ENCODE results near the gene WHAMM. TPM values are rescaled to one million over a fixed set of nuclear protein-coding genes. Genes with fewer than 3 reads are reported as not detected.
"Not testable (repeated sequence)": the region's sequence is repeated elsewhere in the genome, so short reads cannot be mapped to it uniquely, and the experiment has no call there.

Gene WHAMM, protein sequence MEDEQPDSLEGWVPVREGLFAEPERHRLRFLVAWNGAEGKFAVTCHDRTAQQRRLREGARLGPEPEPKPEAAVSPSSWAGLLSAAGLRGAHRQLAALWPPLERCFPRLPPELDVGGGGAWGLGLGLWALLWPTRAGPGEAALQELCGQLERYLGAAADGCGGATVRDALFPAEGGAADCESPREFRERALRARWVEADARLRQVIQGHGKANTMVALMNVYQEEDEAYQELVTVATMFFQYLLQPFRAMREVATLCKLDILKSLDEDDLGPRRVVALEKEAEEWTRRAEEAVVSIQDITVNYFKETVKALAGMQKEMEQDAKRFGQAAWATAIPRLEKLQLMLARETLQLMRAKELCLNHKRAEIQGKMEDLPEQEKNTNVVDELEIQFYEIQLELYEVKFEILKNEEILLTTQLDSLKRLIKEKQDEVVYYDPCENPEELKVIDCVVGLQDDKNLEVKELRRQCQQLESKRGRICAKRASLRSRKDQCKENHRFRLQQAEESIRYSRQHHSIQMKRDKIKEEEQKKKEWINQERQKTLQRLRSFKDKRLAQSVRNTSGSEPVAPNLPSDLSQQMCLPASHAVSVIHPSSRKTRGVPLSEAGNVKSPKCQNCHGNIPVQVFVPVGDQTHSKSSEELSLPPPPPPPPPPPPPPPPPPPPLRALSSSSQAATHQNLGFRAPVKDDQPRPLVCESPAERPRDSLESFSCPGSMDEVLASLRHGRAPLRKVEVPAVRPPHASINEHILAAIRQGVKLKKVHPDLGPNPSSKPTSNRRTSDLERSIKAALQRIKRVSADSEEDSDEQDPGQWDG
- 3.9 and 4.1 TPM in 2 replicates for total RNA-seq (2012; rRNA removed)

DNA sequence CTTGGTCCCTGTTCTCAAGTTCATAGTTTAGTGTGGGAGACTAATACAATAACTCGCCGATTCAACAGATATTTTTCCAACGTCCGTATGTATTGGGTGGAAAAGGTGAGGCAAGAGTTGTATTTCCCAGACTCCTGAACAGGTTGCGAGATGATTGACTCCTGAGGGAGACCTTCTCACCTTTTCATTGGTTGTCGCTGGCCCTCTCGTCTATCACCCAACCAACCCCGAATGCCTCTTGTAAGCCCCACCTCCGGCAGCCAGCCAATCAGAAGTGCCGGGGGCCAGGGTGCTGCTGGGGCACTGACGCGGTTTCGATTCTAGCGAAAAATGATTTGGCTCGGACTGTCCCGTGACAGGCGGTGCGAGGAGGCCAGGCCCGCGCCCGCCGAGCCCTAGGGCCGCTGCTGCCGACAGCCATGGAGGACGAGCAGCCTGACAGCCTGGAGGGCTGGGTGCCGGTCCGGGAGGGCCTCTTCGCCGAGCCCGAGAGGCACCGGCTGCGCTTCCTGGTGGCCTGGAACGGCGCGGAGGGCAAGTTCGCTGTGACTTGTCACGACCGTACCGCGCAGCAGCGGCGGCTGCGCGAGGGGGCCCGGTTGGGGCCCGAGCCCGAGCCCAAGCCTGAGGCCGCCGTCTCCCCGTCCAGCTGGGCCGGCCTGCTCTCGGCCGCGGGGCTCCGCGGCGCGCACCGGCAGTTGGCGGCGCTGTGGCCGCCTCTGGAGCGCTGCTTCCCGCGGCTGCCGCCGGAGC is at the start of gene WHAMM:
TSS of gene WHAMM (plus strand) at position 321 of the 753 bp plus-strand sequence. CDS start at position 420, 99 bp downstream.
- H3K36me3 ChIP-seq (ENCODE audit: insufficient read depth, low read length): peaks cover 18% of the 10 kb centered on the region
- H3K27me3 ChIP-seq (ENCODE audit: control insufficient read depth, insufficient read depth, low read length): no peaks in the 10 kb centered on the region
- peak within 1 kb of the TSS; percentile 100 for H3K4me3 ChIP-seq (ENCODE audit: low read length)
- H3K9ac ChIP-seq (ENCODE audit: low read depth, low read length): peak within 1 kb of the TSS; percentile 99
- no peaks in the 10 kb centered on the region for H3K9me3 ChIP-seq (replicated peaks; ENCODE audit: low read length)
- peaks cover 14% of the 10 kb centered on the region for H3K4me1 ChIP-seq (ENCODE audit: control insufficient read depth, insufficient read depth, low read length)
- peak within 1 kb of the TSS; percentile 82 for H3K4me2 ChIP-seq (ENCODE audit: low read length)

DNA sequence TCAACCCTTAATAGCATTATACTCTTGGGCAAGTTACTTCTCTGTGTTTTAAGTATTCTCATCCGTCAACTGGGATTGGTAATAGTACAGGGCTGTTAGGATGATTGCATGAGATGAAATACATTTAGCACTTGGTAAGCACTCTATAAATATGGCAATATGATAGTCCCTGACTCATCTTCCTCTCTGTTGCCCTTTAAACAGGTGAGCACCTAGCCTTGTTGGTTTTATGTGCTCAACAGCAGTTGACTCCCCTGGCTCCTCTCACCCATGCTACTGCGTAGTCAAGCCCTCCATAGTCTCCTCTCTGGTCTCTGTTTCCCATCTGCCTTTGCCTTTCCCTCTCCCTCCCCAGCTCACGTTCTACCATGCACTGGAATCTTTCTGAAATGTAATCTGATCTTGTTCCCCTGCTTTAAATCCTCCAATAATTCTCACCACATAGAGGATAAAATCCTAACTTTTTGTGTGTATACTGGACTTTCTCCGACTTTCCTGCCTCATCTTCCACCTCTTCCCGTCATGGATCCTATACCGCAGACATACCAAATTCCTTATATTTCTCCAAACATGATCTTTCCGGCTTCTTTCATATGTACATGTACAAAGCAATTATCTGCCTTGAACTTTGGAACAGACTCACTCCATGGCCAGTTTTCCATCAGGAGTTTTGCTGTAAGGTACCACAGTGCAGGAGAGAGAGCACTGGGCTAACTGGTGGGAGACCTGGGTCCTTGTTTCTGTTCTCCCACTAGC is 45.9 kb upstream of the WHAMM start:
- no peak overlapping the region for H3K9ac ChIP-seq (ENCODE audit: low read depth, low read length)
- no peaks in the 10 kb centered on the region for H3K9me3 ChIP-seq (replicated peaks; ENCODE audit: low read length)
- H3K4me2 ChIP-seq (ENCODE audit: low read length): no peak overlapping the region
- H3K36me3 ChIP-seq (ENCODE audit: insufficient read depth, low read length): peaks cover 7% of the 10 kb centered on the region
- no peaks in the 10 kb centered on the region for H3K27me3 ChIP-seq (ENCODE audit: control insufficient read depth, insufficient read depth, low read length)
- no peak overlapping the region for H3K4me3 ChIP-seq (ENCODE audit: low read length)
- H3K4me1 ChIP-seq (ENCODE audit: control insufficient read depth, insufficient read depth, low read length): peaks cover 4% of the 10 kb centered on the region

DNA sequence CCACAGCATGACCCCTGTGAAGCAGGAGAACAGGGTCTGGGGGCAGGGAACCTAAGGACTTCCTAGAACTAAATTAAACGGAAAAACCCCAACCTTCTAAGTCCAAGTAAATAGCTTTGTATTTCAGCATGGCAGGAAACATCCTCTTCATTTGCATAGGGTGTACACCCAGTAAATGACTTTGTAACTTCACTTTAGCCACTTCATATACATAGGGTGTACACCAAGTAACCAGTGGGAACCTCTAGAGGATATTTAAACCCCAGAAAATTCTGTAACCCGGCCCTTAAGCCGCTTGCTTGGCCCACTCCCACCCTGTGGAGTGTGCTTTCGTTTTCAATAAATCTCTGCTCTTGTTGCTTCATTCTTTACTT is 45.3 kb upstream of the WHAMM start:
- H3K27me3 ChIP-seq (ENCODE audit: control insufficient read depth, insufficient read depth, low read length): no peaks in the 10 kb centered on the region
- no peak overlapping the region for H3K4me3 ChIP-seq (ENCODE audit: low read length)

DNA sequence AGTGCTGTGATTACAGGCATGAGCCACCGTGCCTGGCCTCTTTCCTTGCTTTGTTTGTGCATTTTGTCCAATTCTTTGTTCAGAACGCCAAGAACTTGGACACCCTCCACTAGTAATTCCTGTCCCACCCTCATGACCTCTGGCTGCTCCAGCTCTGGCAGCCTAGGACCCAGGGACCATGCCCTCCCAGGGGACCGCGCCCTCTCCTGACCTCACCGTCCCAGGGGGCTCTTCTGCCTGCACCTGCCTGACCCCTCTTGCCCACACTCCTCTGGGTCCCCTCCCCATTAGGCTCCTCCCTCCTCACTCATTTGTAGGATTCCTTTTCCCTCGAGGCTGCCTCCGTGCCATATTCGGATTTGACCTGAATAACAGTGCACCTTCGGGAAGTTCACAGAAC is 44.7 kb upstream of the WHAMM start:
- Histone ChIP-seq H3K9ac (ENCODE audit: low read depth, low read length) (no peak overlapping the region), H3K36me3 (ENCODE audit: insufficient read depth, low read length) (no peaks in the 10 kb centered on the region), H3K4me1 (ENCODE audit: control insufficient read depth, insufficient read depth, low read length) (peaks cover 8% of the 10 kb centered on the region), H3K4me2 (ENCODE audit: low read length) (no peak overlapping the region), H3K27me3 (ENCODE audit: control insufficient read depth, insufficient read depth, low read length) (no peaks in the 10 kb centered on the region), H3K9me3 (replicated peaks; ENCODE audit: low read length) (no peaks in the 10 kb centered on the region), H3K4me3 (ENCODE audit: low read length) (no peak overlapping the region)

More for the DNA sequence above, 45.3 kb upstream of the WHAMM start:
- Histone ChIP-seq H3K4me1 (ENCODE audit: control insufficient read depth, insufficient read depth, low read length) (peaks cover 8% of the 10 kb centered on the region), H3K36me3 (ENCODE audit: insufficient read depth, low read length) (peaks cover 1% of the 10 kb centered on the region), H3K9me3 (replicated peaks; ENCODE audit: low read length) (no peaks in the 10 kb centered on the region), H3K9ac (ENCODE audit: low read depth, low read length) (no peak overlapping the region), H3K4me2 (ENCODE audit: low read length) (no peak overlapping the region)

DNA sequence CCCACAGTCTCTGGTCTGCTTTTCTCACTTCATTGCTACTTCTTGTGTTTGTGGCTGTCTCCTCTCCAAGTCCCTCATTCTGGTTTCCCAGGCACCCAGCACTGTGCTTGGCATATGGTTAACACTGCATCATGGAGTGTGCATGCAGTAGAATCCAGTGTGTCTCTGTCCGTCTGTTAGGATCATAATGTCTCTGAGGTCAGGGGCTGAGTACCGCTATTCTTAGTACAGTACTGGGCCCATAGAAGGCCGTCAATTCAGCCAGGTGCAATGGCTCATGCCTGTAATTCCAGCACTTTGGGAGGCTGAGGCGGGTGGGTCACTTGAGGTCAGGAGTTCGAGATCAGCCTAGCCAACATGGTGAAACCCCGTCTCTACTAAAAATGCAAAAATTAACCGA is 43.2 kb upstream of the WHAMM start:
- not testable (repeated sequence) for H3K4me1 ChIP-seq (ENCODE audit: control insufficient read depth, insufficient read depth, low read length); H3K27me3 ChIP-seq (ENCODE audit: control insufficient read depth, insufficient read depth, low read length); H3K4me2 ChIP-seq (ENCODE audit: low read length); H3K36me3 ChIP-seq (ENCODE audit: insufficient read depth, low read length); H3K4me3 ChIP-seq (ENCODE audit: low read length); H3K9me3 ChIP-seq (replicated peaks; ENCODE audit: low read length); H3K9ac ChIP-seq (ENCODE audit: low read depth, low read length)

DNA sequence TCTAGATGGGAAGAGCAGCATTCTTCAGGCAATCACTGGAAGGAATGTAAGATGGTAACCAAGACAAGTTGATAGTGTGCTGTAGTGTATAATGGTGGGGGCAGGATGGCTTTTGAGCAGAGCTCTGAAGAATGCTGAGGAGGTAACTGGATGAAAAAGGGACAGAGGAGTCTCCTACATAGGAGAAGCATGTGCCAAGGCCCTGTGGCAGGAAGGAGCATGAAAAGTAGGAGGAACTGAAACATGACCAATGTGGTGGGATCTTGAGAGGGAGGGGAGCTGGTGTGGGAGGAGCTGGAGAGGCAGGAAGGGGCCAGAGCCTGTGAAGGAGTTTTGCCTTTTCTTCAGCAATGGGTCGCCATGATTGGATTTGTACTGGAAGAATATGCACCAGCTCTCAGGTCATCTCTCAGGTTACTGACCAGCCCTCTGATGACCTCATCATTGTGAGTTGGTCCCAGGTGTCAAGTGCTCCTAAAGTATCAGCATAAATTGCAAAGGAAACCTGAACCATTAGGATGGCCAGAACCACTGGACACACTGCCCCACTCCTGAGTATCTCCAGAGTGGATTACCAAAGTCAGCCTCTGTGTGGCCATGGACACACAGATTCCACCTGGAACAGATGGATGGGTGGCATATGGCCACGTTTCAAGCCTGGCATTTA is 42.1 kb upstream of the WHAMM start:
- H3K27me3 ChIP-seq (ENCODE audit: control insufficient read depth, insufficient read depth, low read length): no peaks in the 10 kb centered on the region
- H3K4me2 ChIP-seq (ENCODE audit: low read length): no peak overlapping the region
- no peak overlapping the region for H3K9ac ChIP-seq (ENCODE audit: low read depth, low read length)
- H3K4me3 ChIP-seq (ENCODE audit: low read length): no peak overlapping the region
- peaks cover 8% of the 10 kb centered on the region for H3K4me1 ChIP-seq (ENCODE audit: control insufficient read depth, insufficient read depth, low read length)
- no peaks in the 10 kb centered on the region for H3K36me3 ChIP-seq (ENCODE audit: insufficient read depth, low read length)
- no peaks in the 10 kb centered on the region for H3K9me3 ChIP-seq (replicated peaks; ENCODE audit: low read length)

DNA sequence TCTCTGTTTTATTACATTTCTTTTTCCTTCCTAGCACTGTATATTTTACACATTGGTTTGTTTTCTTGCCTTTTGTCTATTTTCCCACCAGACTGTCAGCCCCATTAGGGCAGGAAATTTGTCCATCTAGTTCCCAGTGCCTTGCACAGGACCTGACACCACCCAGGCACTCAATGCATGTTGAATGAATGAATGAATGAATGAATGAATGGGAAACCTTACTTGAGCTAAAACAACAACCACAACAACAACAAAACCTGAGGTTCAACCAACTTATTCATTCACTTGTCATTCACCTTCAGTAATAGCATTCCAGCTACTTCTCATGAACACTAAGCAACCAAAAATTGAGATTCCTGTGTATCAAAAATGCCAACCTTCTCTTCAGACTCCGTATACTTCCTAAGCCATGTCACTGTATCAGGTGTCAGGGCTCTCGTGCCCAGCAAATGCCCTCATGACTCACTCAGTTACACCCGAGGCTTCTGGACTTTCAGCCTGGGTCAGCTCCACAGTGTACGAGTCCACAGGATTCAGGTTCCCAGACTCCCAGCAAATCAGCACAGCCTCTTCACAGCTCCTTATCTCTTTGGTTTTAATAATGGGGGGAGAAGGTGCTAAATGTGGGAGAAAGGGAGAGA is 40.9 kb upstream of the WHAMM start:
- H3K9me3 ChIP-seq (replicated peaks; ENCODE audit: low read length): no peaks in the 10 kb centered on the region
- peaks cover 8% of the 10 kb centered on the region for H3K4me1 ChIP-seq (ENCODE audit: control insufficient read depth, insufficient read depth, low read length)
- no peaks in the 10 kb centered on the region for H3K36me3 ChIP-seq (ENCODE audit: insufficient read depth, low read length)
- H3K9ac ChIP-seq (ENCODE audit: low read depth, low read length): no peak overlapping the region
- H3K27me3 ChIP-seq (ENCODE audit: control insufficient read depth, insufficient read depth, low read length): no peaks in the 10 kb centered on the region
- H3K4me3 ChIP-seq (ENCODE audit: low read length): no peak overlapping the region
- peak overlapping the region; percentile 11 for H3K4me2 ChIP-seq (ENCODE audit: low read length)

DNA sequence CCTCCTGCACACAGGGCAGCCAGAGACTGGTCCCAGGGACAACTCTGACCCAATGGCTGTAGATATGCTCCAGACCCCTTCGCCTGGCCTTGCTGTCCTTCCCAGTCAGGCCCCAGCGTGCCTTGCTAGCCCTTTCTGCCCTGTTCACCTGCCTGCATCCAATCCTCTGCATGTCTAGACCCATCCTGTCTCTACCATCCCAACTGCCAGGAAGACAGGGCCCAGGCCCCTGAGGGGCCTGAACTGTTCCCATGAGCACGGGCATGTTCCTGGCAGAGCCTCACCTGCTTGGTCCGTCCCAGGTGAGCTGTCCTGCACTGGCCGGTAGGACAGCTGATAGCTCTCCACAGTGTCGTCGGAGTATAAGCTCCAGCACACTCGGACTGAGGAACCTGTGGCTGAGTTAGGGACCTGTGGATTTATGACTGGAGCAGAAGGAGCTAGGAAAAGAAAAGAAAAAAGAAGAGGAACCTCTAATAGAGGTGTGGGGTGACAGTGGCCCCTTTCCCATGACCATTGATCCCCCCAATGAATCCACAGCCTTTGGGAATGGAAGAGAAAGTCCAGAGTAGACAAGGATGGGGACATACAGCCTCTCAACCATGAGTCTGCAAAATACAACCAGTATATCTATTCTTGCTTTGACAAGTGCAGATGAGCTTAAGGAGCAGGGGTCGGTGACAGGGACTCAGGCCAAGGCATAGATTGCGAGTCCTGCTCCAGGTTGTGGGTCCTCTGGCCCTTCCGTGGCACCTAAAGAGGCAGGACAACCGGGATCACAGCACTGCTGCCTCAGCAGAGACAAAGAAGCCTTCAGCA is 37.4 kb upstream of the WHAMM start:
- H3K9me3 ChIP-seq (replicated peaks; ENCODE audit: low read length): no peaks in the 10 kb centered on the region
- no peaks in the 10 kb centered on the region for H3K27me3 ChIP-seq (ENCODE audit: control insufficient read depth, insufficient read depth, low read length)
- peaks cover 8% of the 10 kb centered on the region for H3K4me1 ChIP-seq (ENCODE audit: control insufficient read depth, insufficient read depth, low read length)
- H3K36me3 ChIP-seq (ENCODE audit: insufficient read depth, low read length): no peaks in the 10 kb centered on the region
- no peak overlapping the region for H3K4me2 ChIP-seq (ENCODE audit: low read length)
- H3K9ac ChIP-seq (ENCODE audit: low read depth, low read length): no peak overlapping the region
- H3K4me3 ChIP-seq (ENCODE audit: low read length): no peak overlapping the region

DNA sequence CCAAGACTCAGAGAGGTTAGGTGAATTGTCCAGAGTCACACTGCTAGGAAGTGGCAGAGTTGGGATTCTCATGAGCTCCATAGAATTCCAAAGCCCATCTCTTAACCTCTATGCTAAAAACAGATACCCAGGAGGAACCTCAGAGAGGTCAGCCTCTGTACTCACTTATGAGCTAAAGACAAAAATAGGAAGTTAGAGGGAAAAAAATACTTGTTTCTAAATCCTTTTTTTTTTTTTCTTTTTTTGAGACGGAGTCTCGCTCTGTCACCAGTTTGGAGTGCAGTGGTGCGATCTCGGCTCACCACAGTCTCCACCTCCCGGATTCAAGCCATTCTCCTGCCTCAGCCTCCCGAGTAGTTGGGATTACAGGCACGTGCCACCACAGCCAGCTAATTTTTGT is 34.9 kb upstream of the WHAMM start:
- Histone ChIP-seq H3K4me2 (ENCODE audit: low read length) (no peak overlapping the region), H3K9me3 (replicated peaks; ENCODE audit: low read length) (no peaks in the 10 kb centered on the region), H3K4me3 (ENCODE audit: low read length) (no peak overlapping the region), H3K27me3 (ENCODE audit: control insufficient read depth, insufficient read depth, low read length) (no peaks in the 10 kb centered on the region), H3K9ac (ENCODE audit: low read depth, low read length) (no peak overlapping the region), H3K4me1 (ENCODE audit: control insufficient read depth, insufficient read depth, low read length) (no peaks in the 10 kb centered on the region), H3K36me3 (ENCODE audit: insufficient read depth, low read length) (no peaks in the 10 kb centered on the region)

DNA sequence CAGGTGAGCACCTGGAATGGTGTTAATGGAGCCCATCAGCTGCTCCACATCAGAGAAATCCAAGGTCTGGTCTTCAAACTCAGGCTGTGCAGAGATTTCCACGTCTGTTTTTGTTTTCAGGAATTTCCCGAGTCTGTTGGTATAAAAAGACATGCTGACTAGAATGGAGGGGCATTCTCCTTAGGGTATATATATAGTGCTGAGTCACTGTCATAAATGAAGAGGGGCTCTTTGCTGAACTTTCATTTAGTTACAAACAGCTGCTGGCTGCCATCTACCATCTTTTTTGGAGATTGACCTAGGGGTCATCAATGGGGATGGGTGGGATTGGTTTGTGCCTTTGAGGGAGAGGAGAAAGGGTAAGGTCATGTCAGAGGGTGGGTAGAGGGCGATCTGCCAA is 30.7 kb upstream of the WHAMM start:
- H3K4me3 ChIP-seq (ENCODE audit: low read length): no peak overlapping the region
- H3K9ac ChIP-seq (ENCODE audit: low read depth, low read length): no peak overlapping the region
- H3K36me3 ChIP-seq (ENCODE audit: insufficient read depth, low read length): no peaks in the 10 kb centered on the region
- no peaks in the 10 kb centered on the region for H3K9me3 ChIP-seq (replicated peaks; ENCODE audit: low read length)
- H3K27me3 ChIP-seq (ENCODE audit: control insufficient read depth, insufficient read depth, low read length): no peaks in the 10 kb centered on the region
- no peaks in the 10 kb centered on the region for H3K4me1 ChIP-seq (ENCODE audit: control insufficient read depth, insufficient read depth, low read length)
- H3K4me2 ChIP-seq (ENCODE audit: low read length): no peak overlapping the region

All from skeletal muscle satellite cell (primary cell).